ENCODE measurements around the gene RUNDC3A.

The RUNDC3A gene

GRCh38 chr17:44324092-44324570 lies 15.7 kb downstream of the RUNDC3A start:
- H3K36me3 ChIP-seq (ENCODE audit: insufficient read depth, low read length) = peaks cover 32% of the 10 kb centered on the region
- TF ChIP-seq, protein P1, sequence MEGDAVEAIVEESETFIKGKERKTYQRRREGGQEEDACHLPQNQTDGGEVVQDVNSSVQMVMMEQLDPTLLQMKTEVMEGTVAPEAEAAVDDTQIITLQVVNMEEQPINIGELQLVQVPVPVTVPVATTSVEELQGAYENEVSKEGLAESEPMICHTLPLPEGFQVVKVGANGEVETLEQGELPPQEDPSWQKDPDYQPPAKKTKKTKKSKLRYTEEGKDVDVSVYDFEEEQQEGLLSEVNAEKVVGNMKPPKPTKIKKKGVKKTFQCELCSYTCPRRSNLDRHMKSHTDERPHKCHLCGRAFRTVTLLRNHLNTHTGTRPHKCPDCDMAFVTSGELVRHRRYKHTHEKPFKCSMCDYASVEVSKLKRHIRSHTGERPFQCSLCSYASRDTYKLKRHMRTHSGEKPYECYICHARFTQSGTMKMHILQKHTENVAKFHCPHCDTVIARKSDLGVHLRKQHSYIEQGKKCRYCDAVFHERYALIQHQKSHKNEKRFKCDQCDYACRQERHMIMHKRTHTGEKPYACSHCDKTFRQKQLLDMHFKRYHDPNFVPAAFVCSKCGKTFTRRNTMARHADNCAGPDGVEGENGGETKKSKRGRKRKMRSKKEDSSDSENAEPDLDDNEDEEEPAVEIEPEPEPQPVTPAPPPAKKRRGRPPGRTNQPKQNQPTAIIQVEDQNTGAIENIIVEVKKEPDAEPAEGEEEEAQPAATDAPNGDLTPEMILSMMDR (IDR thresholded peaks at IDR 0.05; ENCODE audit: low read length) = no peak
- TF ChIP-seq EZH2 (IDR thresholded peaks at IDR 0.05; ENCODE audit: borderline replicate concordance, low read length) = no peak
- no peaks in the 10 kb centered on the region; the same call in 1 of the 2 replicates for H3F3A ChIP-seq (ENCODE audit: insufficient read depth, low read length)
- H3K4me1 ChIP-seq (ENCODE audit: insufficient read depth, low read length, severe bottlenecking) = peaks cover 20% of the 10 kb centered on the region
- no peaks in the 10 kb centered on the region for H3K9me2 ChIP-seq (ENCODE audit: low read depth, low read length)
- no peaks in the 10 kb centered on the region for H3K79me2 ChIP-seq (ENCODE audit: insufficient read depth, low read length)
- H4K20me1 ChIP-seq (ENCODE audit: insufficient read depth, low read length) = no peaks in the 10 kb centered on the region
- no peaks in the 10 kb centered on the region for H3K9me3 ChIP-seq (ENCODE audit: low read length)
- H3K27me3 ChIP-seq (ENCODE audit: insufficient read depth, low read length) = no peaks in the 10 kb centered on the region
- peak overlapping the region; percentile 98 for H3K9ac ChIP-seq (ENCODE audit: low read length)
- no peak overlapping the region for H3K27ac ChIP-seq (ENCODE audit: low read depth, low read length, poor library complexity, severe bottlenecking)
- no peak overlapping the region for H2AFZ ChIP-seq (ENCODE audit: low read length)
- H3K4me3 ChIP-seq (ENCODE audit: low read depth, low read length, poor library complexity, severe bottlenecking) = peak overlapping the region; percentile 99
- H3K4me2 ChIP-seq (ENCODE audit: low read length) = peak overlapping the region; percentile 98

- H3K27me3 ChIP-seq (ENCODE audit: insufficient read depth, low read length) = no peaks in the 10 kb centered on the region
- H3K27ac ChIP-seq (ENCODE audit: low read depth, low read length, poor library complexity, severe bottlenecking) = peak within 1 kb of the TSS; percentile 87
- peak within 1 kb of the TSS; percentile 99 for H3K4me3 ChIP-seq (ENCODE audit: low read depth, low read length, poor library complexity, severe bottlenecking)
- TF ChIP-seq, protein P1 (IDR thresholded peaks at IDR 0.05; ENCODE audit: low read length) = no peak
- no peak for TF ChIP-seq EZH2 (IDR thresholded peaks at IDR 0.05; ENCODE audit: borderline replicate concordance, low read length)
- peak within 1 kb of the TSS; percentile 98 for H3K9ac ChIP-seq (ENCODE audit: low read length)
- no peaks in the 10 kb centered on the region for H4K20me1 ChIP-seq (ENCODE audit: insufficient read depth, low read length)
- H3K9me2 ChIP-seq (ENCODE audit: low read depth, low read length) = no peaks in the 10 kb centered on the region
- H2AFZ ChIP-seq (ENCODE audit: low read length) = no peak within 1 kb of the TSS
- H3K9me3 ChIP-seq (ENCODE audit: low read length) = no peaks in the 10 kb centered on the region
- no peaks in the 10 kb centered on the region for H3K79me2 ChIP-seq (ENCODE audit: insufficient read depth, low read length)
- peaks cover 20% of the 10 kb centered on the region for H3K4me1 ChIP-seq (ENCODE audit: insufficient read depth, low read length, severe bottlenecking)
- peaks cover 27% of the 10 kb centered on the region for H3K36me3 ChIP-seq (ENCODE audit: insufficient read depth, low read length)
- H3K4me2 ChIP-seq (ENCODE audit: low read length) = peak within 1 kb of the TSS; percentile 98
- H3F3A ChIP-seq (ENCODE audit: insufficient read depth, low read length) = no peaks in the 10 kb centered on the region; the same call in 1 of the 2 replicates
Measured at GRCh38 chr17:44324571-44325275, 16.3 kb downstream of the RUNDC3A start, which contains the start of gene SLC25A39. Gene SLC25A39 (minus strand): TSS chr17:44324823. CDS start chr17:44323562, 1,261 bp downstream.

DNA sequence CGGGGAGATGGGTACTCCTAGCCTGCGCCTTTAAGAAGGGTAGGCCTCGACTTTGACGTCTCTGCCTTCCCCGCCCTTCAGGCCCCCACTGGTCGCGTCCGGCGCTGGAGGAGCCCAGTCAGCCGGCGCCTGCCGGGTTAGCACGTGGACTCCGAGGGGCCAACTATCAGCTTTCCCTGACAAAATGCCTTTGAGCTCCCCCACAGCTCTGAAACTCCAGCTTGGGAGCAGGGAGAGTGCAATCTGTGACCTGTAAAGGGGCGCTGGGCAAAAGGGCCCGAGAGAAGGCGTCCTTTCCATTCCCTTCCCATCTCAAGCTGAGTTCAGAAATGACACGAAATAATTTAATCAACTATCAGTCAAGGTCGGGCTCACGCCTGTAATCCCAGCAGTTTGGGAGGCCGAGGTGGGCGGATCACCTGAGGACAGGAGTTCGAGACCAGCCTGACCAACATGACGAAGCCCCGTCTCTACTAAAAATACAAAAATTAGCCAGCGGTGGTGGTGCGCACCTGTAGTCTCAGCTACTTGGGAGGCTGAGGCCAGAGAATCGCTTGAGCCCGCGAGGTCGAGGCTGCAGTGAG lies 18.6 kb downstream of the RUNDC3A start:
- Histone ChIP-seq H3K4me1 (ENCODE audit: insufficient read depth, low read length, severe bottlenecking) (peaks cover 26% of the 10 kb centered on the region), H3K4me3 (ENCODE audit: low read depth, low read length, poor library complexity, severe bottlenecking) (peak overlapping the region; percentile 2), H3K9me2 (ENCODE audit: low read depth, low read length) (no peaks in the 10 kb centered on the region), H3K36me3 (ENCODE audit: insufficient read depth, low read length) (peaks cover 5% of the 10 kb centered on the region; the same call in 1 of the 2 replicates), H3K27me3 (ENCODE audit: insufficient read depth, low read length) (no peaks in the 10 kb centered on the region), H3K79me2 (ENCODE audit: insufficient read depth, low read length) (no peaks in the 10 kb centered on the region), H3K4me2 (ENCODE audit: low read length) (peak overlapping the region; percentile 42), H3K9ac (ENCODE audit: low read length) (no peak overlapping the region), H3F3A (ENCODE audit: insufficient read depth, low read length) (no peaks in the 10 kb centered on the region; the same call in 1 of the 2 replicates), H3K27ac (ENCODE audit: low read depth, low read length, poor library complexity, severe bottlenecking) (peak overlapping the region; percentile 9), H4K20me1 (ENCODE audit: insufficient read depth, low read length) (no peaks in the 10 kb centered on the region), H2AFZ (ENCODE audit: low read length) (no peak overlapping the region), H3K9me3 (ENCODE audit: low read length) (no peaks in the 10 kb centered on the region)
- TF ChIP-seq EZH2 (IDR thresholded peaks at IDR 0.05; ENCODE audit: borderline replicate concordance, low read length) = no peak
- TF ChIP-seq, protein P1 (IDR thresholded peaks at IDR 0.05; ENCODE audit: low read length) = no peak

Data from OCI-LY1 (cell line).